HG03159 (cell line): ENCODE data around the gene NPFFR1.

Source experiments
- ATAC-seq: cut with Tn5 transposase; IDR thresholded peaks from one replicate; pipeline ENCODE4 v1.9.1; 2021; ENCODE audit warnings: mild to moderate bottlenecking, moderate library complexity; ENCODE audit not compliant: unreplicated experiment

The NPFFR1 gene

DNA sequence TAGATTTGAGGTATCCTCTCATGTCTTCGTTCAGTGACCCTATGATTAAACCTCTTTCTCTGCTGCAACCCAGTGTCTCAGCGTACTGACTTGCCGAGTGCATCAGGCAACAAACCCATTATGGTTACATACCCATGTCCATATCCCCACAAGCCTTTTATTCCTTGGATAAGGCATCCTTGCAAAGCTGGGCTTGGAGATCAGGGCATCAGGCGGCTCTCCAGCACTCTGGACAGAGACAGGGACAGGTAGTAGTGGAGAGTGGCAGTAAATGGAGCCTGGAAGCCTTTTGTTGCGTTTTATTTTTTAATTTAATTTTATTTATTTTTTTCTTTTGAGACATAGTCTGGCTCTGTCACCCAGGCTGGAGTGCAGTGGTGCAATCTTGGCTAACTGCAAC lies 32.0 kb upstream of the NPFFR1 start:
- ATAC-seq = no peak

DNA sequence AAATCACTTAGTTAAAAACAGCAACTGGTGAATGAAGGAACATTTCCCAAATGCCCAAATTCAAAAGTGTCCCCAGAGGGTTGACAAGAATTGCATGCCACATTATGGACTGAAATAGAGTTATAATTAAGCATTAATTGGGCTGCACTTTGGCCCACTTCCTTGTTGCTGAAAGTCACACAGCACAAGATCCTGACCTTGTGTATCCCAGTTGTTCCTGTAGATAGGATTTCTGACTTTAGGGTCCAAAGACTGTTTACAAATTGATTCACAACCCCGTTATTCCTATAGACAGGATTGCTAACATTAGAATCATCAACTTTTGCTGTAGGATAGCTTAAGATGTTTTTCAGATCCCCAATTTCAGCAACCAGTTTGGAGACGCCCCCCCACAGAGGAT lies 31.5 kb upstream of the NPFFR1 start:
- ATAC-seq = no peak

DNA sequence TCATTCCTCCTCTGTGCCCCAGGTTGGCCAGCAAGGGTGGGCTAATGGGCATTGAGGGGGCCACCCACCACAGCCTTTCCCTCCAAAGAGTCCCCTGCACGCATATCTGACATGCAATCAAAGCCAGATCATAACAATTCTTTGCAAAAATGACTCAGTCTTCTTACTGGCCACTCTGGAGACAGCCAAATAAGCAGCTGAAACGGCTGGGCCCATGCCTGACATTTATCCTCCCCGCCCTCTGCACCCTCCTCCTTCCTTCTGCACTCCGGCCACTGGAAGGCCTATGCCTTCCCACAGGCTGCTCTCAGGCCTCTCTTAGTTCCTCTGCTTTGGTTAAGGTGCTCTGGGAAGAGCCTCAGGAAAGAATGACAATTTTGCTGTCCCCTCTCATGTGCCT lies 29.2 kb upstream of the NPFFR1 start:
- ATAC-seq = no peak

DNA sequence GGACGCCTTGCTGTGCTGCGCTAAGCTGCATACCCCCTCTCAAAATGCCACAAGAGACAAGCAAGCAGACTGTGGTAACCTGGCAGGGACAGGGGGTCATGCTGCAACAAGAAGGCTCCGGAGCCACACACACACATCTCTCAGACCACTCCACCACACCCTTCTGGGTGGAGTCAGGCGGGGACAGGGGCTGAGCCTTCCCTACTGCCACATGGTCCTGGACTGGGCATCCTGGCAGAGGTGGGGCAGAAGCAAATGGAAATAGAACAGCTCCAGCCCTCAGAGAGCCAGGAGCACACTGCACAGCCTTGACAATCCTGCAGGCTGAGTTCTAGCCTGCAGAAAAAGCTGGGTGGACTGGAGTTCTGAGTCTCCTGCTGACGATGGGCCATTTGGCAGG lies 28.4 kb upstream of the NPFFR1 start:
- no peak for ATAC-seq

DNA sequence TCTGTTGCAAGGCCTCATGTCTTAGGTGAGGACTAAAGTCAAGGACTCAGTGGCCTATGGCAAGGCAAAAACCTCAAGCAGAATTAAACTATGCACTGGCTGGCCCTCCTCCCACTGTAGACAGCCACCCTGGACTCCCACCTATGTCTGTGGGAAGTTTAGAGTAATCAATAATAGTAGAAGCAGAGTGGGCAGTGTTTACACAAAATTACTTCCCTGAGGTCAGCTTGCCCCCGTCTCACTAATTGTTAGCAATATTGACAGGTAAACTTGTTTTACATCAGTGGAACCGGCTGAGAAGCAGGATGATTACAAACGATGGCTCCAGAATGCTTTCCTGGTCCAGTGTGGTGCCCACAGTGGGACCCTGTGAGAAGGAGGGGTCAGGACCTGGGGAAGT lies 27.9 kb upstream of the NPFFR1 start:
- no peak for ATAC-seq

DNA sequence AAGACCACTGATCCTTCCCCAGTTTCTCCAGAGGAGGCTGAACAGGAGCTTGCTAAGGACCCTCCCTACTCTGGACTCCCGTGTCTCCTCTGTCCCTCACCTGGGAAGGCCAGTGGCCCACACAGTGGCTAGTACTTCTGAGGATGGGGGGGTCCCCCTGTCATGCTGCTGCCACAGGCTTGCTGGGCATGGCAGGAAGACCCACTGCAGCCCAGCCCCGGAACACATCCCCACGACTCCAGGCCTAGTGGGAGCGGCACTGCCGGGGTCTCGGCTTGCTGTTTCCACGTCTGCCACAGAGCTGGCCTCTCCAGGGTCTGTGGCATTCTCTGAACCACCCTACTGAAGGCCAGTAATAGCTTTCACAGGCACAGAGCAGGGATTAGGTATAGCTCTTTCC lies 25.9 kb upstream of the NPFFR1 start:
- ATAC-seq = no peak

DNA sequence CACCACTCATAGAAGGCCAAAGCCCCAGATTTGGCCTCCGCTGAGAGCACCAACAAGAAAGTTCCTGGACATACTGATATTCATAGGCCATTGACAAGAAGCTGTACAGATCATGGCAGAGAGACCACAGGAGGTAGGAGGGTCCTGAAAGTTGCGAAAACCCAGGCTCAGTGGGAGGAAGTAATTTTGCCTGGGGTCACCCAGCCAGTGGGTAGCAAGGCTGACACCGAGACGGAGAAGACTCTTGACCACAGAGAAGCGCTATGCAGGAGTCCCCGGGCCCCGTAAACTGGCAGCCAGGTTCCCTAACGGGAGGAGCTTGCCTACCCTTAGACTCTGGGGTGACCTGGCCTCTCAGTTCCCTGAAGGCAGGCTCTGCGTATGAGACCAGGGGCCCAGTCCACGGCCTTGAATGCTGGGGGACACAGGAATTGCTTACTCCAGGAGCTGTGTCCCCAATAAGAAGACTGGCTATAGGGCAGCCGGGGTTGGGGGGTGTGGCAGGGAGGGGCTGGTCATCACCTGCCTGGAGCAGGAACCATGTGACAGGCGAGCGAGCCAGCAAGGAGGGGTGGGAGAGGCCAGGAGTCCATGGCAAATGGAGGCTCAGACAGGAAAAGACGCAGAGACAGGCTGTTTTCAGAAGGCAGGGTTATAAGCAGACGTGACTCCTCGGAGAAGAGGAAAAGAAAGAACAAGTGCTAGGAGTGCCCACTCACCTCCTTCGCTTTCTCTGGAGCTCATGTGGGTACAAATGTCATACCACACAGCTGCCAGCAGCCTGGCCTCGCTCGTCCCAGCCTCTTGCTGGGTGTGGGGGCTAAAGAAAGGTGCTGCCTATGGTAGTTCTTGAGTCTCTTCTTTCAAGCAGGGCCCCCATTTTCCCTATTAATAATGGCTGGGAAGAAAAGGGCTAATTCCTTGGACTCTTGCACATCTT lies 24.6 kb upstream of the NPFFR1 start:
- ATAC-seq = no peak

DNA sequence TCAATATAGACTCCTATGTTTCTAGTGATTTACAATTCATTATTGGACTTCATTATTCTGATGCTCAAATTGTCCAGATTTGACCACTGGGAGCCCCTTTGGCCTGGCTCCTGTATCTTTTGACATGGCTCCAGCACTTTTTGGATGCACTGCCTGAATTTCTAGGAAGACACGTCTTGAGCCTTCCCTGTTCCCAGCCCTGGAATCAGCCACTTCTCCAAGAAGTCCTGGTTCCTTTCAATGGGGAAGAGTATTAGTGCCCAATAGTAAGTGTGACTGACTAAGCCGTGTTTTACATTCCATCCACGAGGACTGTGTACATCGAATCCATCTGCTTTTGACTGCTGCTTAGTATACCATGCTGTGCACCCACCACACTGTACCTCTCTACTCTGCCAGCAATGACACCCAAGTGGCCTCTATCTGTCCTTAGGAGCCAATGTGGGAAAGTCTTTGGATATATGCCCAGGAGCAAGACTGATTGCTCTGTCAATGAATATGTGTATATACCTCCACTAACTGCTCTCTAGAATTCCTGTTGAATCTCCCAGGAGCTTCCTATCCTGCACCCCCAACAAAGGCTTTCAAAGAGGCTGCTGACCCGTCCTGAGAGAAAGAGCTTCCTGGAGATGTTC lies 23.2 kb upstream of the NPFFR1 start:
- no peak for ATAC-seq

DNA sequence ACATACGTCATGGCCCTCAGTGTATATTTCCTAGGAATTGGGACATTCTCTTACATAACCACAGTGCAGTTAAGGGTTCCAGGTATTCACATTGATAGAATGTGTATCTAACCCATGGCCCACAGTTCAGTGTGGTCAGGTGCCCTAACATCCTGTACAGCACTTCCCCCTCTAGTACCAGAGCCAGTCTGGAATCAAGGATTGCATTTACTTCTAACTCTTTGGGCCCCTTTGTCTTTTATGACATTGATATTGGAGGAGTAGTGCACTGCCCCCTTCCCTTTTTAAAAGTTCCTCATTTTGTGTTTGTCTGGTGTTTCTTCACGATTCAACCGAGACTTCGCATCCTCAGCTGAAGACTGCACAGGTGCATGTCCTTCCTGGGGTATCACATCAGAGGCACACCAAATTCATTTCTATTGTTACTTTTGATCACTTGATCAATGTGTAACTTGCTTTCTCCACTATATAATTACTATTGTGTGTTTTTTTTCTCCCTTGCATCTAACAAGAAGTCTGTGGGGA lies 22.4 kb upstream of the NPFFR1 start:
- ATAC-seq = no peak

DNA sequence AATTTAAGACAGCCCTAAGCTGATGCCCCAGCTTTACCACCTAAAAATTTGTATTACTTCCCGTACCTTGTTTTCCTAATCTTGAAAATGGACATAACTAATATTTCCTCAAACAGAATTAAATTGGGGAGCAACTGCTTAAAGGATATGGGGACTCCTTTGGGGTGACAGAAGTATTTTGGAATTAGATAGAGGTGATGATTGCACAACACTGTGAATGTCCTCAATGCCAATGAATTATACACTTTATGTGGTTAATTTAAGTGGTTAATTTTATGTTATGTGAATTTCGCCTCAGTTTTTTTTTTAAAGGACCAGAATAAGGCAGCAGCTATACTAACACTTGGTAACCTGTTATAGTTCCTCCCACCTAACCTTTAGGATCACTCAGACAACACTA lies 19.9 kb upstream of the NPFFR1 start:
- no peak for ATAC-seq

DNA sequence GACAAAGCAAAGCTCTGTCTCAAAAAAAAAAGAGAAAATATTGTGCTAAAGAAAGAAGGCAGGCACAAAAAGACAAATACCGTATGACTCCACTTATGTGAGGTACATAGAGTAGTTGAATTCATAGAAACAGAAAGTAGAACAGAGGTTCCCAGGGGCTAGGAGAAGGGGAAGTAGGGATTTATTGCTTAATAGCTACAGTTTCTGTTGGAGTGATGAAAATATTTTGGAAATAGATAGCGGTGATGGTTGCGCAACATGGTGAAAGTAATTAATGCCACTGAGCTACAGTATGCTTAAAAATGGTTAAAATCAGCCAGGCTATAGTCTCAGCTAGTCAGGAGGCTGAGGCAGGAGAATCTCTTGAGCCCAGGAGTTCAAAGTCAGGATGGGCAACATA lies 18.5 kb upstream of the NPFFR1 start:
- ATAC-seq = no peak

DNA sequence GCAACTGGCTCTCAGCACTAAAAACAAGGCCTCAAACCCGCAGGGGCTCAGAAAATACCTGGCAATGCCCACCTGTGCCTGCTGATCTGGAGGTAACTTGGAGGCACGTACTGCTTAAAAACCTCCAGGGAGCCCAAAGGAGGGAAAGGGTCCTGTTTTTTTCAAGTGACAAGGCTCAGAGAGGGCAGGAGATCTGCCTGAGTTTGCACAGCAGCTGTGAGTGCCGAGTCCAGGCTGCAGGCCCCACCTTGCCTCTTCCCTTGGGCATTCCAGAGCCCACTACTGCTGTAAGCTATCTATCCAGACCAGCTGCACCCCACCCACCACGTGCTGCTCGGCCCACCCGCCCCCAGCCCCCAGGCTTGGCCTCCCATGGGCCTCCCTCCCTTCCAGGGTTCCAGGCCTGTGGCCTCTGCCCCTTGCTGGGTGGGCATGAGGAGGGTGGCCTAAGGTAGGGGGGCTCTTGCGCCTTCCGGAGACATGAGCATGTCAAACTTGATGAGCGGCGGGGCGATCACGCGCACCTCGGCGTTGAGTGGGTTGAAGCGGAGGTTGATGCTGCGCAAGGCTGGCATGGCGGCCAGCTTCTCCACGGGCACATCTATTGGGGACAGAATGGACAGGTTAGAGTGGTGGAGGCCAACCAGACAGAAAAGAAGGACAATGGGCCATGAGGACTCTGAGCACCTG lies 17.2 kb upstream of the NPFFR1 start:
- no peak for ATAC-seq

DNA sequence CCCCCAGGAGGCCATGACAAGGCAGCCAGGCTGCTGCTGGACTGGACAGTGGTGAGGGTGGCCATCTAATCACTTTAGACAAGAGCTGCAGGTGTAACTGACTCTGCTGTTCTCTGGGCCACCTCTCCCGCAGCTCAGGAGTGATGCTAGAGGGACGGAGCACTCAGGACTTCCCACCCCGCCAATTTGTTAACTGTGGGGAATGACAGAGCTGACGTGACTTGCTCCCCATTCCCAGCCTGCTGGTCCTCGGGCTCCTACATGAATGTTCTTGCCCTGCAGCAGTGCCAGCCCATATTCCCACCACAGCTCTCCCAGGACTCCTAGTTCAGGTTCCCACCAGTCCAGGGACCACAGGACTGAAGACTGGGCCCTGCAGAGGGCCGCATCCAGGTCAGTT lies 16.7 kb upstream of the NPFFR1 start:
- no peak for ATAC-seq

DNA sequence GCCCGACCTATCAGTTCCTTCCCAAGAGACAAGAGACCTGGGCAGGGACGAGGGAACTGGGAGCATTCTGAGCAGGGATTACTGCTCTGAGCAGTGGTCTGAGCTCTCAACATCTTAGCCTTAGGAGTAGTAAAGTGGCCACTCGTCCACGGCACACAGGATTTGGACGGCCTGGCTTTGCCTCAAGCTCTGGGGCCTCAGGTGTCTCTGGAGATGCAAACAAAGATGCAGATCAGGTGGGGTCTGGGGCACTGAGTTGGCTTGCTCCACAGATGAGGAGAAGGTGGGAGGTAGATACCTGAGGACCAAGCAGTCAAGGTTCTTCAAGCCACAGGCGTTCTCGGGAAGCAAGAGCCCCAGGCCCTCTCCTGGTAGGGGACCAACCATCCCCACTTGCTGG lies 16.1 kb upstream of the NPFFR1 start:
- no peak for ATAC-seq

DNA sequence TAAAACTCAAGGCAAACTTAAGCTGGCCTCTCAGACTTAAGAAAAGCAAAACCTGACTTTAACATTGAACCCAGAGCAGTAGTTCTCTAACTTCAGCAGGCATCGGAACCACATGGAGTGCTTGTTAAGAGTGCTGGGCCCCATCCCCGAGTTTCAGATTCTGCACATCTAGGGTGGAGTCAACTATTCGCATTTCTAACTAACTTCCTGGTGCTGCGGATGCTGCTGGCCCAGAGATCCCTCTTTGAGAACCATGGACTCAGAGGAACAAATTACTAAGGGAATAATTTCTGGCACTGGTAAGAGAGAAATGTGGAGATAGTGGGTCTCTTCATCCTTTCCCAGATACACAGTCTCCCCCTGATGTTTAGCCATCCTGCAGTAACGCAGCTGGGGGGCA lies 14.6 kb upstream of the NPFFR1 start:
- ATAC-seq = no peak

DNA sequence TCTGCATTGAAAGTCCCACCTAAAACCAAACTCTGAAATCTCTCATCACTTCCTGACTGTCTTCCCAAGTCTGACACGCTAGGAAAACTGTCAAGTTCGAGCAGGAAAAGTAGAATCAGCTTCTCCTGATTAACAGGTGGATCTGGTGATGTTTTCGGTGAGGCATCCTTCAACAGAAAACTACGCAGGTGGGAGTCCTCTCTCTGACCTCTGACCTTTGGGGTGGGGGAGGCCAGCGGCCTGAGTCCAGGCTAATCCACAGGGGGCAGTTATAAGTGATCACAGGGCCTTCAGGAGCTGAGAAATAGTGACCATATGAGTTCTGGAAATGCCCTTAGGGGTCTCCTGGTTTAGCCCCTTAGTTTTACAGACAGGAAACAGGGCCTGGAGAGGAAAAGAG lies 13.4 kb upstream of the NPFFR1 start:
- ATAC-seq = no peak

DNA sequence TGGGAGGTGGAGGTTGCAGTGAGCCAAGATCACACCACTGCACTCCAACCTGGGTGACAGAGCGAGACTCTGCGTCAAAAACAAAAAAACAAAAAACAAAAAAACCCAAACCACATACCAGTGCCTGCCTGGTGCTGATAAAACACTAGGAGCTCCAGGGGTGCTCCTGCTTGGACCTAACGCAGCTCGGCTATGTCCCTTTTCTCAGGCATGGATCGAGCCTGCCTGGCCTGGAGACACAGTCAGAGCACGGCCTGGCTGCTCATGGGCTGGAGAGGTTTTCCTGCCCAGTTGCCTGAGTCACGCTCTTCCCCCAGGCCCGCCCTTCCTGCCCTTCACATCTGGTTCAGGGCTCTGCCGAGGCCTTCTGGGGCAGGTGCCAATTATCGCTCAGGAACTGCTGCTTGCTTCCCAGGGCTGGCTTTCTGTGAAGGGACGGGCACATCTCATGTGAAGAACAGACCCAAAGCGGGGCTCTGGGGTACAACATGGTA lies 12.6 kb upstream of the NPFFR1 start:
- no peak for ATAC-seq

DNA sequence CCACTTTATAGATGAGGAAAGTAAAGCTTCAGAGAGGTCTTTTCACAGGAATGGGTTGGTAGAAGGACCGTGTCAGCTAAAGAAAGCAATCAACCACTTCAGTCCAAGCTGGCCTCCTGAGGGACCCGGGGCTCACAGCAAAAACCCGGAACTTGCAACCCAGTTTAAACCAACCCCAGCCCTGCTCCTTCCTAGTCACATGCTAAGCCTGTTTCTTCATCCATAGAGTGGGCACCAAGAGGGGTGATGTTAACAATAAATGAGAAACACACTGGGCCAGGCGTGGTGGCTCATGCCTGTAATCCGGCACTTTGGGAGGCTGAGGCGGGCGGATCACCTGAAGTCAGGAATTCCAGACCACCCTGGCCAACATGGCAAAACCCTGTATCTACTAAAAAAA lies 12.1 kb upstream of the NPFFR1 start:
- ATAC-seq = no peak

DNA sequence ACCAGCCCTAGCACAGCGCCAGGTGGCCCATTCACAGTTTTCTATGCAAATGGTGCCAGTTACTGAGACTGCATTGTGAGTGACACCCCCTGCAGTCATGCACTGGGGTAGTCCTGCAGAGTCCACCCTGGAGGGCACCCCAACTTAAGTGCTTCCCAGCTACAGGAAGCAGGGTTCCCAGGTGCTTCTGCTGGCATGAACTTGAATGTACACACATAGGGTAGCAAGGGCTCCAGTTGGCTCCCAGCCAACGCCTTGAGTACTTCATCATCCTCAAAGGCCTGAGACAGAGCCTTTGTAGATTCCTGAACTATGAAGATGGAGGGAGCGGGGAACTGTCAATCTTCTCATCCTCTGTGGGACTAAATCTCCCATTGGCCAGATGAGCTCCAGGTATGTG lies 11.5 kb upstream of the NPFFR1 start:
- no peak for ATAC-seq

DNA sequence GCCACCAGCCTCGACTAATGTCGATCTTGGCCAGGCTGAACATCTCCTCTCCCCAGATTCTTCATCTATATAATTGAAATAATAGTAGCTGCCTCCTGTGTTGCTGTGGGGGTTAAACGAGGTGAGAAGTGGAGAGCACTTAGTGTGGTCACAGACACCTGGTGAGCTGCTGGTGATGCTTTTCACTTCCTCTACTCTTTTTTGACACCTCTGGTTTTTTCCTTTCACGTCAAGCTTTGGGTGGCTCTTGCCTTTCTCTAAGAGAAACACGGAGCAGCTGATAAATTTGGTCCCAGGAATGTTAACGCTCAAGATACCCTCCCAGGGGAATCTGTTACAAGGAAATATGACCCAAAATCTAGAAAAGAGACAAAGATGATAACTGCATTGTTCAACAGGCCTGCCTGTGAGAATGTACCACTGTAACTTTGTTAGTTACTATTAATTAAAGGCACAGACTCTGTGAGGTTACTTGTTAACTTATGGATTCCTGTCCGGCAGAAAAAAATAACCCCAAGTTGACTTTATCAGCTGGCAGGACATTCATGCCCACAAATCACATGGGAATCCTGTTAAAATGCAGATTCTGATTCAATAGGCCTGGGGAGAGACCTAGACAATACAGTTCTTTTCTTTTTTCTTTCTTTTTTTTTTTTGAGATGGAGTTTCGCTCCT lies 9.5 kb upstream of the NPFFR1 start:
- ATAC-seq = peak; percentile 87

DNA sequence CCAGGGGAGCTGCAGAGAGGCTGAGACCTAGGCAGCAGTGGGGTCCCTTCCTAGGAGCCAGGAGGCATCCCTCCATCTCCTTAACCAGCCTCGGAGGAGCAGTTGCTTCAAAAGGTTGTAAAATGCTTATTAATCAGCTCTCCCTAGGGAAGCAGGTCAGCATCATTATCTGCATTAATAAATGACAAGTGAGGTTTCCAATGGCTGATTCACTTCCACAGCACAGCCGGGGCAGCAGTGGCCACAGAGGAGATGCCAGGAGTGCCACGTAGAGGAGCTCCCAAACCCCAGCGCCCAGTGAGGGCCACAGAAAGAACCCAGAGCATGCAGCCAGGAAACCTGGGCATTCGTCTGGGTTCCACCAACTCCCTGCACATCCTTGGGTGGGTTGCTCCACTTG lies 8.2 kb upstream of the NPFFR1 start:
- ATAC-seq = no peak
